GM23338 (cell line): ENCODE data around the gene MRPS27. TPM values are rescaled to one million over a fixed set of nuclear protein-coding genes. Genes with fewer than 3 reads are reported as not detected.

Source experiments
- ATAC-seq: fragments of 200-7000 bp; cut with Tn5 transposase; 3 replicates; pipeline ENCODE4 v1.9.1; 2020
- DNase-seq: peaks from one replicate; pipeline ENCODE4 v3.0.0-alpha.2; 2015; ENCODE audit warnings: low spot score
- H2AFZ ChIP-seq: fragments of 200-600 bp; sonication (generic); 2 replicates; pipeline ENCODE4 v1.8.0; 2016; ENCODE audit warnings: antibody characterized with exemption, mild to moderate bottlenecking, moderate library complexity
- H3F3A ChIP-seq: fragments of 200-600 bp; sonication (generic); replicated peaks from 2 replicates; pipeline ENCODE4 v1.8.0; 2017; ENCODE audit warnings: antibody characterized with exemption, mixed run types, low read depth
- H3K27ac ChIP-seq: fragments of 200-600 bp; sonication (generic); 2 replicates; pipeline ENCODE4 v1.6.1; 2016; ENCODE audit warnings: low read depth
- H3K27me3 ChIP-seq: fragments of 200-600 bp; sonication (generic); 2 replicates; pipeline ENCODE4 v1.8.0; 2016; ENCODE audit warnings: mild to moderate bottlenecking, mixed run types, moderate library complexity; ENCODE audit not compliant: insufficient read depth
- H3K36me3 ChIP-seq: fragments of 200-600 bp; sonication (generic); 2 replicates; pipeline ENCODE4 v1.8.0; 2016; ENCODE audit warnings: mild to moderate bottlenecking; ENCODE audit not compliant: insufficient read depth
- H3K4me1 ChIP-seq: fragments of 200-600 bp; sonication (generic); 2 replicates; pipeline ENCODE4 v1.8.0; 2016; ENCODE audit warnings: mild to moderate bottlenecking, moderate library complexity; ENCODE audit not compliant: insufficient read depth
- H3K4me2 ChIP-seq: fragments of 200-600 bp; sonication (generic); 2 replicates; pipeline ENCODE4 v1.7.1; 2017; ENCODE audit warnings: mixed run types
- H3K4me3 ChIP-seq: fragments of 200-600 bp; sonication (generic); 2 replicates; pipeline ENCODE4 v1.6.1; 2016; ENCODE audit warnings: mixed run types
- H3K79me2 ChIP-seq: fragments of 200-600 bp; sonication (generic); replicated peaks from 2 replicates; pipeline ENCODE4 v1.8.0; 2017; ENCODE audit warnings: mild to moderate bottlenecking; ENCODE audit not compliant: insufficient read depth
- H3K9me2 ChIP-seq: fragments of 200-600 bp; sonication (generic); 2 replicates; pipeline ENCODE4 v1.8.0; 2017; ENCODE audit not compliant: insufficient read depth
- H4K20me1 ChIP-seq: fragments of 200-600 bp; sonication (generic); replicated peaks from 2 replicates; pipeline ENCODE4 v1.8.0; 2017; ENCODE audit warnings: mild to moderate bottlenecking; ENCODE audit not compliant: insufficient read depth
- H3K27ac Mint-ChIP-seq: 2 replicates; pipeline ENCODE4 v1.8.0; 2020; ENCODE audit warnings: inconsistent platforms, mild to moderate bottlenecking, moderate library complexity, mixed read lengths
- H3K27me3 Mint-ChIP-seq: 3 replicates; pipeline ENCODE4 v1.8.0; 2022; ENCODE audit warnings: low read depth, mild to moderate bottlenecking, moderate library complexity, mixed read lengths, inconsistent platforms; ENCODE audit not compliant: insufficient read depth, poor library complexity
- H3K36me3 Mint-ChIP-seq: 3 replicates; pipeline ENCODE4 v1.8.0; 2021; ENCODE audit warnings: low read depth, mild to moderate bottlenecking, inconsistent platforms, moderate library complexity, mixed read lengths
- H3K4me1 Mint-ChIP-seq: 3 replicates; pipeline ENCODE4 v1.8.0; 2020; ENCODE audit warnings: mild to moderate bottlenecking, inconsistent platforms, mixed read lengths
- H3K4me3 Mint-ChIP-seq: 3 replicates; pipeline ENCODE4 v1.8.0; 2021; ENCODE audit warnings: moderate library complexity, mild to moderate bottlenecking, inconsistent platforms, mixed read lengths
- H3K9me3 Mint-ChIP-seq: 3 replicates; pipeline ENCODE4 v1.8.0; 2020; ENCODE audit warnings: moderate library complexity, mild to moderate bottlenecking, inconsistent platforms, mixed read lengths
- CREB1 ChIP-seq: fragments of 250-450 bp; sonication (Bioruptor Pico); IDR thresholded peaks from 2 replicates; pipeline ENCODE4 v1.5.0; 2020; ENCODE audit warnings: low read depth, mild to moderate bottlenecking, moderate library complexity
- EZH2 ChIP-seq: fragments of 200-600 bp; sonication (generic); IDR thresholded peaks from one replicate; pipeline ENCODE4 v1.8.0; 2017; ENCODE audit warnings: antibody characterized with exemption, mild to moderate bottlenecking, low read depth; ENCODE audit not compliant: unreplicated experiment
- EZH2phosphoT487 ChIP-seq: fragments of 200-600 bp; sonication (generic); IDR thresholded peaks from one replicate; pipeline ENCODE4 v1.8.1; 2018; ENCODE audit warnings: antibody characterized with exemption; ENCODE audit not compliant: unreplicated experiment
- JUNB ChIP-seq: IDR thresholded peaks from one replicate; pipeline ENCODE4 v1.6.1; 2016; ENCODE audit warnings: antibody characterized with exemption; ENCODE audit not compliant: unreplicated experiment
- NANOG ChIP-seq: IDR thresholded peaks from 2 replicates; pipeline ENCODE4 v1.6.1; 2016; ENCODE audit warnings: antibody characterized with exemption, borderline replicate concordance
- POLR2AphosphoS5 ChIP-seq: IDR thresholded peaks from 2 replicates; pipeline ENCODE4 v1.6.1; 2016; ENCODE audit warnings: antibody characterized with exemption, low read depth
- STAT1 ChIP-seq: IDR thresholded peaks from one replicate; pipeline ENCODE4 v1.6.1; 2016; ENCODE audit warnings: antibody characterized with exemption; ENCODE audit not compliant: unreplicated experiment
- ZNF114 ChIP-seq: fragments of 250-450 bp; sonication (Bioruptor Pico); IDR thresholded peaks from 2 replicates; pipeline ENCODE4 v1.5.0; 2020; ENCODE audit warnings: mild to moderate bottlenecking, moderate library complexity
- ZNF331 ChIP-seq: fragments of 250-450 bp; sonication (Bioruptor Pico); IDR thresholded peaks from 2 replicates; pipeline ENCODE4 v1.5.0; 2020; ENCODE audit warnings: low read depth, mild to moderate bottlenecking, moderate library complexity
- polyA plus RNA-seq: library from polyadenylated mRNA; unstranded; fragments of >200 nt; fragmentation: Nextera tagmentation; extraction: Ambion mirVana; gene quantifications from 2 replicates; pipeline ENCODE4 v1.2.1, GENCODE V29; 2016
- total RNA-seq: library from RNA; depleted of rRNA; stranded (reverse); fragments of >200 nt; shearing (Covaris generic); gene quantifications from 2 replicates; pipeline ENCODE4 v1.2.3, GENCODE V29; 2014
- TF ChIP-seq, protein P1 (sequence below): IDR thresholded peaks from 2 replicates; pipeline ENCODE4 v1.6.1; 2016; ENCODE audit warnings: antibody characterized with exemption
- TF ChIP-seq, protein P2 (sequence below): fragments of 250-450 bp; sonication (Bioruptor Pico); IDR thresholded peaks from 2 replicates; pipeline ENCODE4 v1.5.0; 2020; ENCODE audit warnings: mild to moderate bottlenecking, moderate library complexity
- TF ChIP-seq, protein P3 (sequence below), 2 experiments: fragments of 200-600 bp in 1 of 2; sonication (generic) in 1 of 2; conservative IDR thresholded peaks; 2 replicates each; pipeline versions ENCODE4 v1.5.1 to v1.6.1; 2016 to 2017; ENCODE audit warnings: antibody characterized with exemption in 2 of 2, low read depth in 2 of 2, mild to moderate bottlenecking in 2 of 2, moderate library complexity in 1 of 2
- TF ChIP-seq, protein P4 (sequence below): IDR thresholded peaks from one replicate; pipeline ENCODE4 v1.6.1; 2018; ENCODE audit warnings: antibody characterized with exemption; ENCODE audit not compliant: unreplicated experiment

Gene MRPS27
- total and polyA plus RNA-seq, 2 experiments from 2014 or later, result 53.2 to 141 TPM

DNA sequence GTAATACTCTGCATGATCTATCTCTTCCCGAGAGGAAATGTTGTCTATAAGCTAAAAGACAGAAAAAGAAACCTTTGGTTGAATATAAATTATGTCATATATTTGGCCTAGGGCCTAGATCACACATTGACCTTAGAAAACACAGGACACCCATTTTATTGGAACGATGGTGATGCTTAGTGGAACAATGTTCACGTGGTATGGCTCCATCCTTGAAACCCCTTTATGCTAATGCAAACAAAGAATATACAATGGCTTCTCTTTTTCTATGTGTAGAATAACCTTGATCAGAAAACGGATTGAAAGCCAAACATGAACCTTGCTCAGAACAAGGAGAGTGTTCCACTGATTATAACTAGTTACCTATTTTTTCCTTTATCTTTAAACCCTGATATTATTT, 24.5 kb downstream of the MRPS27 start:
- Mint-ChIP-seq H3K4me3 (no peak overlapping the region), H3K36me3 (peaks cover 11% of the 10 kb centered on the region), H3K4me1 (peaks cover 10% of the 10 kb centered on the region; the same call in 2 of the 3 replicates), H3K27me3 (no peaks in the 10 kb centered on the region), H3K27ac (no peak overlapping the region), H3K9me3 (no peaks in the 10 kb centered on the region)
- no peaks in the 10 kb centered on the region for H3K27me3 ChIP-seq
- no peaks in the 10 kb centered on the region for H3K9me2 ChIP-seq
- no peak overlapping the region for H3K4me3 ChIP-seq
- H3K36me3 ChIP-seq, result peaks cover 4% of the 10 kb centered on the region; the same call in 1 of the 2 replicates
- no peak overlapping the region for H3K27ac ChIP-seq
- H2AFZ ChIP-seq, result no peak overlapping the region
- H3K4me2 ChIP-seq, result no peak overlapping the region
- DNase-seq, result no peak
- no peaks in the 10 kb centered on the region for H3F3A ChIP-seq
- peaks cover 28% of the 10 kb centered on the region for H3K79me2 ChIP-seq
- TF ChIP-seq ZNF331 (CRISPR knock-in tag), result no peak
- TF ChIP-seq, protein P1, sequence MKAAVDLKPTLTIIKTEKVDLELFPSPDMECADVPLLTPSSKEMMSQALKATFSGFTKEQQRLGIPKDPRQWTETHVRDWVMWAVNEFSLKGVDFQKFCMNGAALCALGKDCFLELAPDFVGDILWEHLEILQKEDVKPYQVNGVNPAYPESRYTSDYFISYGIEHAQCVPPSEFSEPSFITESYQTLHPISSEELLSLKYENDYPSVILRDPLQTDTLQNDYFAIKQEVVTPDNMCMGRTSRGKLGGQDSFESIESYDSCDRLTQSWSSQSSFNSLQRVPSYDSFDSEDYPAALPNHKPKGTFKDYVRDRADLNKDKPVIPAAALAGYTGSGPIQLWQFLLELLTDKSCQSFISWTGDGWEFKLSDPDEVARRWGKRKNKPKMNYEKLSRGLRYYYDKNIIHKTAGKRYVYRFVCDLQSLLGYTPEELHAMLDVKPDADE, result no peak
- TF ChIP-seq, protein P2, sequence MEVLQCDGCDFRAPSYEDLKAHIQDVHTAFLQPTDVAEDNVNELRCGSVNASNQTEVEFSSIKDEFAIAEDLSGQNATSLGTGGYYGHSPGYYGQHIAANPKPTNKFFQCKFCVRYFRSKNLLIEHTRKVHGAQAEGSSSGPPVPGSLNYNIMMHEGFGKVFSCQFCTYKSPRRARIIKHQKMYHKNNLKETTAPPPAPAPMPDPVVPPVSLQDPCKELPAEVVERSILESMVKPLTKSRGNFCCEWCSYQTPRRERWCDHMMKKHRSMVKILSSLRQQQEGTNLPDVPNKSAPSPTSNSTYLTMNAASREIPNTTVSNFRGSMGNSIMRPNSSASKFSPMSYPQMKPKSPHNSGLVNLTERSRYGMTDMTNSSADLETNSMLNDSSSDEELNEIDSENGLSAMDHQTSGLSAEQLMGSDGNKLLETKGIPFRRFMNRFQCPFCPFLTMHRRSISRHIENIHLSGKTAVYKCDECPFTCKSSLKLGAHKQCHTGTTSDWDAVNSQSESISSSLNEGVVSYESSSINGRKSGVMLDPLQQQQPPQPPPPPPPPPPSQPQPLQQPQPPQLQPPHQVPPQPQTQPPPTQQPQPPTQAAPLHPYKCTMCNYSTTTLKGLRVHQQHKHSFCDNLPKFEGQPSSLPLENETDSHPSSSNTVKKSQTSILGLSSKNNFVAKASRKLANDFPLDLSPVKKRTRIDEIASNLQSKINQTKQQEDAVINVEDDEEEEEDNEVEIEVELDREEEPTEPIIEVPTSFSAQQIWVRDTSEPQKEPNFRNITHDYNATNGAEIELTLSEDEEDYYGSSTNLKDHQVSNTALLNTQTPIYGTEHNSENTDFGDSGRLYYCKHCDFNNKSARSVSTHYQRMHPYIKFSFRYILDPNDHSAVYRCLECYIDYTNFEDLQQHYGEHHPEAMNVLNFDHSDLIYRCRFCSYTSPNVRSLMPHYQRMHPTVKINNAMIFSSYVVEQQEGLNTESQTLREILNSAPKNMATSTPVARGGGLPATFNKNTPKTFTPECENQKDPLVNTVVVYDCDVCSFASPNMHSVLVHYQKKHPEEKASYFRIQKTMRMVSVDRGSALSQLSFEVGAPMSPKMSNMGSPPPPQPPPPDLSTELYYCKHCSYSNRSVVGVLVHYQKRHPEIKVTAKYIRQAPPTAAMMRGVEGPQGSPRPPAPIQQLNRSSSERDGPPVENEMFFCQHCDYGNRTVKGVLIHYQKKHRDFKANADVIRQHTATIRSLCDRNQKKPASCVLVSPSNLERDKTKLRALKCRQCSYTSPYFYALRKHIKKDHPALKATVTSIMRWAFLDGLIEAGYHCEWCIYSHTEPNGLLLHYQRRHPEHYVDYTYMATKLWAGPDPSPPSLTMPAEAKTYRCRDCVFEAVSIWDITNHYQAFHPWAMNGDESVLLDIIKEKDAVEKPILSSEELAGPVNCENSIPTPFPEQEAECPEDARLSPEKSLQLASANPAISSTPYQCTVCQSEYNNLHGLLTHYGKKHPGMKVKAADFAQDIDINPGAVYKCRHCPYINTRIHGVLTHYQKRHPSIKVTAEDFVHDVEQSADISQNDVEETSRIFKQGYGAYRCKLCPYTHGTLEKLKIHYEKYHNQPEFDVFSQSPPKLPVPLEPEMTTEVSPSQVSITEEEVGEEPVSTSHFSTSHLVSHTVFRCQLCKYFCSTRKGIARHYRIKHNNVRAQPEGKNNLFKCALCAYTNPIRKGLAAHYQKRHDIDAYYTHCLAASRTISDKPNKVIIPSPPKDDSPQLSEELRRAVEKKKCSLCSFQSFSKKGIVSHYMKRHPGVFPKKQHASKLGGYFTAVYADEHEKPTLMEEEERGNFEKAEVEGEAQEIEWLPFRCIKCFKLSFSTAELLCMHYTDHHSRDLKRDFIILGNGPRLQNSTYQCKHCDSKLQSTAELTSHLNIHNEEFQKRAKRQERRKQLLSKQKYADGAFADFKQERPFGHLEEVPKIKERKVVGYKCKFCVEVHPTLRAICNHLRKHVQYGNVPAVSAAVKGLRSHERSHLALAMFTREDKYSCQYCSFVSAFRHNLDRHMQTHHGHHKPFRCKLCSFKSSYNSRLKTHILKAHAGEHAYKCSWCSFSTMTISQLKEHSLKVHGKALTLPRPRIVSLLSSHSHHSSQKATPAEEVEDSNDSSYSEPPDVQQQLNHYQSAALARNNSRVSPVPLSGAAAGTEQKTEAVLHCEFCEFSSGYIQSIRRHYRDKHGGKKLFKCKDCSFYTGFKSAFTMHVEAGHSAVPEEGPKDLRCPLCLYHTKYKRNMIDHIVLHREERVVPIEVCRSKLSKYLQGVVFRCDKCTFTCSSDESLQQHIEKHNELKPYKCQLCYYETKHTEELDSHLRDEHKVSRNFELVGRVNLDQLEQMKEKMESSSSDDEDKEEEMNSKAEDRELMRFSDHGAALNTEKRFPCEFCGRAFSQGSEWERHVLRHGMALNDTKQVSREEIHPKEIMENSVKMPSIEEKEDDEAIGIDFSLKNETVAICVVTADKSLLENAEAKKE (CRISPR knock-in tag), result no peak
- no peak for TF ChIP-seq EZH2phosphoT487
- TF ChIP-seq JUNB, result no peak
- TF ChIP-seq STAT1, result no peak
- no peak for TF ChIP-seq CREB1 (CRISPR knock-in tag)
- TF ChIP-seq, protein P3, sequence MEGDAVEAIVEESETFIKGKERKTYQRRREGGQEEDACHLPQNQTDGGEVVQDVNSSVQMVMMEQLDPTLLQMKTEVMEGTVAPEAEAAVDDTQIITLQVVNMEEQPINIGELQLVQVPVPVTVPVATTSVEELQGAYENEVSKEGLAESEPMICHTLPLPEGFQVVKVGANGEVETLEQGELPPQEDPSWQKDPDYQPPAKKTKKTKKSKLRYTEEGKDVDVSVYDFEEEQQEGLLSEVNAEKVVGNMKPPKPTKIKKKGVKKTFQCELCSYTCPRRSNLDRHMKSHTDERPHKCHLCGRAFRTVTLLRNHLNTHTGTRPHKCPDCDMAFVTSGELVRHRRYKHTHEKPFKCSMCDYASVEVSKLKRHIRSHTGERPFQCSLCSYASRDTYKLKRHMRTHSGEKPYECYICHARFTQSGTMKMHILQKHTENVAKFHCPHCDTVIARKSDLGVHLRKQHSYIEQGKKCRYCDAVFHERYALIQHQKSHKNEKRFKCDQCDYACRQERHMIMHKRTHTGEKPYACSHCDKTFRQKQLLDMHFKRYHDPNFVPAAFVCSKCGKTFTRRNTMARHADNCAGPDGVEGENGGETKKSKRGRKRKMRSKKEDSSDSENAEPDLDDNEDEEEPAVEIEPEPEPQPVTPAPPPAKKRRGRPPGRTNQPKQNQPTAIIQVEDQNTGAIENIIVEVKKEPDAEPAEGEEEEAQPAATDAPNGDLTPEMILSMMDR (conservative IDR thresholded peaks at IDR 0.05; ENCODE audit: low read depth in 2 of 2), result no peak
- no peak for TF ChIP-seq NANOG
- TF ChIP-seq, protein P4, sequence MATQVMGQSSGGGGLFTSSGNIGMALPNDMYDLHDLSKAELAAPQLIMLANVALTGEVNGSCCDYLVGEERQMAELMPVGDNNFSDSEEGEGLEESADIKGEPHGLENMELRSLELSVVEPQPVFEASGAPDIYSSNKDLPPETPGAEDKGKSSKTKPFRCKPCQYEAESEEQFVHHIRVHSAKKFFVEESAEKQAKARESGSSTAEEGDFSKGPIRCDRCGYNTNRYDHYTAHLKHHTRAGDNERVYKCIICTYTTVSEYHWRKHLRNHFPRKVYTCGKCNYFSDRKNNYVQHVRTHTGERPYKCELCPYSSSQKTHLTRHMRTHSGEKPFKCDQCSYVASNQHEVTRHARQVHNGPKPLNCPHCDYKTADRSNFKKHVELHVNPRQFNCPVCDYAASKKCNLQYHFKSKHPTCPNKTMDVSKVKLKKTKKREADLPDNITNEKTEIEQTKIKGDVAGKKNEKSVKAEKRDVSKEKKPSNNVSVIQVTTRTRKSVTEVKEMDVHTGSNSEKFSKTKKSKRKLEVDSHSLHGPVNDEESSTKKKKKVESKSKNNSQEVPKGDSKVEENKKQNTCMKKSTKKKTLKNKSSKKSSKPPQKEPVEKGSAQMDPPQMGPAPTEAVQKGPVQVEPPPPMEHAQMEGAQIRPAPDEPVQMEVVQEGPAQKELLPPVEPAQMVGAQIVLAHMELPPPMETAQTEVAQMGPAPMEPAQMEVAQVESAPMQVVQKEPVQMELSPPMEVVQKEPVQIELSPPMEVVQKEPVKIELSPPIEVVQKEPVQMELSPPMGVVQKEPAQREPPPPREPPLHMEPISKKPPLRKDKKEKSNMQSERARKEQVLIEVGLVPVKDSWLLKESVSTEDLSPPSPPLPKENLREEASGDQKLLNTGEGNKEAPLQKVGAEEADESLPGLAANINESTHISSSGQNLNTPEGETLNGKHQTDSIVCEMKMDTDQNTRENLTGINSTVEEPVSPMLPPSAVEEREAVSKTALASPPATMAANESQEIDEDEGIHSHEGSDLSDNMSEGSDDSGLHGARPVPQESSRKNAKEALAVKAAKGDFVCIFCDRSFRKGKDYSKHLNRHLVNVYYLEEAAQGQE, result no peak
- TF ChIP-seq POLR2AphosphoS5, result no peak
- no peak for TF ChIP-seq EZH2
- no peak for TF ChIP-seq ZNF114 (CRISPR knock-in tag)
- H3K4me1 ChIP-seq, result peaks cover 14% of the 10 kb centered on the region
- no peak for ATAC-seq
- no peaks in the 10 kb centered on the region for H4K20me1 ChIP-seq
